Measurements from ENCODE around the gene RAB11FIP4.

The RAB11FIP4 gene

GRCh38 chr17:31462261-31462660, 70.8 kb downstream of the RAB11FIP4 start:
- no peaks in the 10 kb centered on the region for H3K36me3 ChIP-seq (ENCODE audit: low read depth)
- no peaks in the 10 kb centered on the region for H3K9me3 ChIP-seq (ENCODE audit: severe bottlenecking)
- H3K4me3 ChIP-seq (ENCODE audit: severe bottlenecking) = no peak overlapping the region
- H3K27ac ChIP-seq (ENCODE audit: poor library complexity, severe bottlenecking) = no peak overlapping the region
- no peaks in the 10 kb centered on the region for H3K4me1 ChIP-seq (ENCODE audit: insufficient read depth, poor library complexity, severe bottlenecking)
- no peak for ATAC-seq (ENCODE audit: low read depth)
- no peaks in the 10 kb centered on the region for H3K27me3 ChIP-seq (ENCODE audit: insufficient read depth, poor library complexity, severe bottlenecking)
- DNase-seq (ENCODE audit: low spot score) = no peak
- no peak for TF ChIP-seq CTCF (IDR thresholded peaks at IDR 0.05; ENCODE audit: poor library complexity, severe bottlenecking)

GRCh38 chr17:31466096-31466760, 74.8 kb downstream of the RAB11FIP4 start:
- no peak for TF ChIP-seq CTCF (IDR thresholded peaks at IDR 0.05; ENCODE audit: poor library complexity, severe bottlenecking)
- DNase-seq (ENCODE audit: low spot score) (no peak), ATAC-seq (ENCODE audit: low read depth) (no peak)
- Histone ChIP-seq H3K36me3 (ENCODE audit: low read depth) (no peaks in the 10 kb centered on the region), H3K27ac (ENCODE audit: poor library complexity, severe bottlenecking) (no peak overlapping the region), H3K9me3 (ENCODE audit: severe bottlenecking) (no peaks in the 10 kb centered on the region), H3K27me3 (ENCODE audit: insufficient read depth, poor library complexity, severe bottlenecking) (no peaks in the 10 kb centered on the region), H3K4me3 (ENCODE audit: severe bottlenecking) (no peak overlapping the region), H3K4me1 (ENCODE audit: insufficient read depth, poor library complexity, severe bottlenecking) (no peaks in the 10 kb centered on the region)

GRCh38 chr17:31467502-31468256, 76.2 kb downstream of the RAB11FIP4 start:
- no peaks in the 10 kb centered on the region for H3K9me3 ChIP-seq (ENCODE audit: severe bottlenecking)
- no peaks in the 10 kb centered on the region for H3K27me3 ChIP-seq (ENCODE audit: insufficient read depth, poor library complexity, severe bottlenecking)
- TF ChIP-seq CTCF (IDR thresholded peaks at IDR 0.05; ENCODE audit: poor library complexity, severe bottlenecking) = no peak
- ATAC-seq (ENCODE audit: low read depth) (no peak), DNase-seq (ENCODE audit: low spot score) (no peak)
- H3K36me3 ChIP-seq (ENCODE audit: low read depth) = no peaks in the 10 kb centered on the region
- no peaks in the 10 kb centered on the region for H3K4me1 ChIP-seq (ENCODE audit: insufficient read depth, poor library complexity, severe bottlenecking)
- no peak overlapping the region for H3K27ac ChIP-seq (ENCODE audit: poor library complexity, severe bottlenecking)
- no peak overlapping the region for H3K4me3 ChIP-seq (ENCODE audit: severe bottlenecking)

- TF ChIP-seq CTCF (IDR thresholded peaks at IDR 0.05; ENCODE audit: poor library complexity, severe bottlenecking) = no peak
- Histone ChIP-seq H3K4me1 (ENCODE audit: insufficient read depth, poor library complexity, severe bottlenecking) (no peaks in the 10 kb centered on the region), H3K27me3 (ENCODE audit: insufficient read depth, poor library complexity, severe bottlenecking) (no peaks in the 10 kb centered on the region), H3K36me3 (ENCODE audit: low read depth) (no peaks in the 10 kb centered on the region), H3K4me3 (ENCODE audit: severe bottlenecking) (no peak overlapping the region), H3K27ac (ENCODE audit: poor library complexity, severe bottlenecking) (no peak overlapping the region), H3K9me3 (ENCODE audit: severe bottlenecking) (no peaks in the 10 kb centered on the region)
- no peak for ATAC-seq (ENCODE audit: low read depth)
- DNase-seq (ENCODE audit: low spot score) = no peak
These were observed 78.5 kb downstream of the RAB11FIP4 start for GRCh38 chr17:31469959-31470358.

- ATAC-seq (ENCODE audit: low read depth) = no peak
- Histone ChIP-seq H3K4me1 (ENCODE audit: insufficient read depth, poor library complexity, severe bottlenecking) (no peaks in the 10 kb centered on the region), H3K9me3 (ENCODE audit: severe bottlenecking) (no peaks in the 10 kb centered on the region), H3K4me3 (ENCODE audit: severe bottlenecking) (no peak overlapping the region), H3K27me3 (ENCODE audit: insufficient read depth, poor library complexity, severe bottlenecking) (no peaks in the 10 kb centered on the region), H3K27ac (ENCODE audit: poor library complexity, severe bottlenecking) (no peak overlapping the region), H3K36me3 (ENCODE audit: low read depth) (no peaks in the 10 kb centered on the region)
- no peak for TF ChIP-seq CTCF (IDR thresholded peaks at IDR 0.05; ENCODE audit: poor library complexity, severe bottlenecking)
- DNase-seq (ENCODE audit: low spot score) = no peak
These were observed 79.1 kb downstream of the RAB11FIP4 start for GRCh38 chr17:31470592-31470991.
